Measurements from ENCODE around the gene TAF11L8. TPM values are rescaled to one million over a fixed set of nuclear protein-coding genes. Genes with fewer than 3 reads are reported as not detected.
"Not testable (repeated sequence)": the region's sequence is repeated elsewhere in the genome, so short reads cannot be mapped to it uniquely, and the experiment has no call there.

The TAF11L8 gene
- total and polyA plus RNA-seq, 4 donors = not detected

- intact Hi-C loops (cut with DNase I) = no loop called here
- H3K27ac ChIP-seq (ENCODE audit: low read depth in 1 of 2, low read length in 2 of 2) = no peak overlapping the region
- no peaks in the 10 kb centered on the region for H3K27me3 ChIP-seq (ENCODE audit: control insufficient read depth in 1 of 2, insufficient read depth in 2 of 2, low read length in 1 of 2)
- ATAC-seq (ENCODE audit: low FRiP score) (no peak), DNase-seq (no peak)
- H3K4me1 ChIP-seq (ENCODE audit: control insufficient read depth in 1 of 2, insufficient read depth in 2 of 2, low read length in 2 of 2) = no peaks in the 10 kb centered on the region
- peaks cover 2% of the 10 kb centered on the region for H3K9me3 ChIP-seq (ENCODE audit: control insufficient read depth, low read length)
- H3K36me3 ChIP-seq (ENCODE audit: control insufficient read depth in 1 of 2, insufficient read depth in 2 of 2, low read length in 1 of 2) = no peaks in the 10 kb centered on the region
- no peak overlapping the region for H3K4me3 ChIP-seq (ENCODE audit: low read length in 2 of 2)
- WGBS, 2 donors = 94% methylated on average over 14 of the region's 14 CpGs
Measured at GRCh38 chr5:17604951-17605350, 14.2 kb upstream of the TAF11L8 start.

GRCh38 chr5:17603880-17604279 is 13.1 kb upstream of the TAF11L8 start, which contains the start of gene TAF11L11:
TSS of gene TAF11L11 (plus strand) at chr5:17604183.
- intact Hi-C loops (cut with DNase I); H3K4me3 ChIP-seq (ENCODE audit: low read length in 2 of 2); H3K27me3 ChIP-seq (ENCODE audit: control insufficient read depth in 1 of 2, insufficient read depth in 2 of 2, low read length in 1 of 2); H3K27ac ChIP-seq (ENCODE audit: low read depth in 1 of 2, low read length in 2 of 2); H3K4me1 ChIP-seq (ENCODE audit: control insufficient read depth in 1 of 2, insufficient read depth in 2 of 2, low read length in 2 of 2); DNase-seq; H3K9me3 ChIP-seq (ENCODE audit: control insufficient read depth, low read length); H3K36me3 ChIP-seq (ENCODE audit: control insufficient read depth in 1 of 2, insufficient read depth in 2 of 2, low read length in 1 of 2); ATAC-seq (ENCODE audit: low FRiP score): not testable (repeated sequence)
- WGBS, 2 donors = 65 to 70% methylated on average over 6 of the region's 6 CpGs

GRCh38 chr5:17597728-17598127 is 7.0 kb upstream of the TAF11L8 start, which contains the start of gene TAF11L10:
TSS of gene TAF11L10 (minus strand) at chr5:17597828.
- intact Hi-C loops (cut with DNase I); ATAC-seq (ENCODE audit: low FRiP score); H3K4me1 ChIP-seq (ENCODE audit: control insufficient read depth in 1 of 2, insufficient read depth in 2 of 2, low read length in 2 of 2); H3K27me3 ChIP-seq (ENCODE audit: control insufficient read depth in 1 of 2, insufficient read depth in 2 of 2, low read length in 1 of 2); DNase-seq; H3K36me3 ChIP-seq (ENCODE audit: control insufficient read depth in 1 of 2, insufficient read depth in 2 of 2, low read length in 1 of 2); H3K4me3 ChIP-seq (ENCODE audit: low read length in 2 of 2); H3K27ac ChIP-seq (ENCODE audit: low read depth in 1 of 2, low read length in 2 of 2); H3K9me3 ChIP-seq (ENCODE audit: control insufficient read depth, low read length): not testable (repeated sequence)
- no CpG with 5 or more reads among the region's 15 CpGs for WGBS, 2 donors

GRCh38 chr5:17594255-17594654 is 3.5 kb upstream of the TAF11L8 start, which contains the start of gene TAF11L9:
TSS of gene TAF11L9 (minus strand) at chr5:17594394.
- H3K27ac ChIP-seq (ENCODE audit: low read depth in 1 of 2, low read length in 2 of 2); H3K9me3 ChIP-seq (ENCODE audit: control insufficient read depth, low read length); H3K36me3 ChIP-seq (ENCODE audit: control insufficient read depth in 1 of 2, insufficient read depth in 2 of 2, low read length in 1 of 2); H3K27me3 ChIP-seq (ENCODE audit: control insufficient read depth in 1 of 2, insufficient read depth in 2 of 2, low read length in 1 of 2); intact Hi-C loops (cut with DNase I); H3K4me3 ChIP-seq (ENCODE audit: low read length in 2 of 2); ATAC-seq (ENCODE audit: low FRiP score); DNase-seq; H3K4me1 ChIP-seq (ENCODE audit: control insufficient read depth in 1 of 2, insufficient read depth in 2 of 2, low read length in 2 of 2): not testable (repeated sequence)
- WGBS, 2 donors = 98% methylated on average over 7 to 10 of the region's 15 CpGs

GRCh38 chr5:17585658-17586057 is 5.1 kb downstream of the TAF11L8 start, which contains the start of gene TAF11L7:
TSS of gene TAF11L7 (minus strand) at chr5:17585758.
- H3K4me3 ChIP-seq (ENCODE audit: low read length in 2 of 2); intact Hi-C loops (cut with DNase I); DNase-seq; H3K9me3 ChIP-seq (ENCODE audit: control insufficient read depth, low read length); H3K27me3 ChIP-seq (ENCODE audit: control insufficient read depth in 1 of 2, insufficient read depth in 2 of 2, low read length in 1 of 2); H3K27ac ChIP-seq (ENCODE audit: low read depth in 1 of 2, low read length in 2 of 2); ATAC-seq (ENCODE audit: low FRiP score); H3K36me3 ChIP-seq (ENCODE audit: control insufficient read depth in 1 of 2, insufficient read depth in 2 of 2, low read length in 1 of 2); H3K4me1 ChIP-seq (ENCODE audit: control insufficient read depth in 1 of 2, insufficient read depth in 2 of 2, low read length in 2 of 2): not testable (repeated sequence)
- WGBS, 2 donors = no CpG with 5 or more reads among the region's 16 CpGs

Other genes with a start within 250 kb of the TAF11L8 start
- gene TAF11L2, start 92.7 kb downstream of the TAF11L8 start, total RNA-seq = not detected
- not detected for gene TAF11L2, start 92.7 kb downstream of the TAF11L8 start, polyA plus RNA-seq
- not detected for gene TAF11L3, start 72.6 kb downstream of the TAF11L8 start, total RNA-seq
- not detected for gene TAF11L3, start 72.6 kb downstream of the TAF11L8 start, polyA plus RNA-seq
- gene TAF11L4, start 69.2 kb downstream of the TAF11L8 start, total RNA-seq = not detected
- gene TAF11L4, start 69.2 kb downstream of the TAF11L8 start, polyA plus RNA-seq = not detected
- gene TAF11L5, start 65.7 kb downstream of the TAF11L8 start, total RNA-seq = not detected
- not detected for gene TAF11L5, start 65.7 kb downstream of the TAF11L8 start, polyA plus RNA-seq
- gene TAF11L6, start 62.3 kb downstream of the TAF11L8 start, total RNA-seq = not detected
- gene TAF11L6, start 62.3 kb downstream of the TAF11L8 start, polyA plus RNA-seq = not detected
- not detected for gene TAF11L7, start 5.2 kb downstream of the TAF11L8 start, total RNA-seq
- not detected for gene TAF11L7, start 5.2 kb downstream of the TAF11L8 start, polyA plus RNA-seq
- not detected for gene TAF11L9, start 3.4 kb upstream of the TAF11L8 start, total RNA-seq
- not detected for gene TAF11L9, start 3.4 kb upstream of the TAF11L8 start, polyA plus RNA-seq
- not detected for gene TAF11L10, start 6.9 kb upstream of the TAF11L8 start, total RNA-seq
- not detected for gene TAF11L10, start 6.9 kb upstream of the TAF11L8 start, polyA plus RNA-seq
- gene TAF11L11, start 13.2 kb upstream of the TAF11L8 start, total RNA-seq = not detected
- not detected for gene TAF11L11, start 13.2 kb upstream of the TAF11L8 start, polyA plus RNA-seq
- gene TAF11L12, start 19.4 kb upstream of the TAF11L8 start, total RNA-seq = not detected
- gene TAF11L12, start 19.4 kb upstream of the TAF11L8 start, polyA plus RNA-seq = not detected
- gene TAF11L13, start 41.1 kb upstream of the TAF11L8 start, total RNA-seq = not detected
- gene TAF11L13, start 41.1 kb upstream of the TAF11L8 start, polyA plus RNA-seq = not detected
- gene TAF11L14, start 43.5 kb upstream of the TAF11L8 start, total RNA-seq = not detected
- gene TAF11L14, start 43.5 kb upstream of the TAF11L8 start, polyA plus RNA-seq = not detected

Measured in aorta (tissue), 5 donors.